Measurements from ENCODE around the gene TIFAB.
A peak's percentile ranks its signal among the peaks of the same experiment; 100 is the strongest.

TIFAB gene

GRCh38 chr5:135491552-135492318, 39.6 kb upstream of the TIFAB start:
- no peak overlapping the region for H3K4me3 ChIP-seq (ENCODE audit: low read depth, low read length)
- TF ChIP-seq, protein P1, sequence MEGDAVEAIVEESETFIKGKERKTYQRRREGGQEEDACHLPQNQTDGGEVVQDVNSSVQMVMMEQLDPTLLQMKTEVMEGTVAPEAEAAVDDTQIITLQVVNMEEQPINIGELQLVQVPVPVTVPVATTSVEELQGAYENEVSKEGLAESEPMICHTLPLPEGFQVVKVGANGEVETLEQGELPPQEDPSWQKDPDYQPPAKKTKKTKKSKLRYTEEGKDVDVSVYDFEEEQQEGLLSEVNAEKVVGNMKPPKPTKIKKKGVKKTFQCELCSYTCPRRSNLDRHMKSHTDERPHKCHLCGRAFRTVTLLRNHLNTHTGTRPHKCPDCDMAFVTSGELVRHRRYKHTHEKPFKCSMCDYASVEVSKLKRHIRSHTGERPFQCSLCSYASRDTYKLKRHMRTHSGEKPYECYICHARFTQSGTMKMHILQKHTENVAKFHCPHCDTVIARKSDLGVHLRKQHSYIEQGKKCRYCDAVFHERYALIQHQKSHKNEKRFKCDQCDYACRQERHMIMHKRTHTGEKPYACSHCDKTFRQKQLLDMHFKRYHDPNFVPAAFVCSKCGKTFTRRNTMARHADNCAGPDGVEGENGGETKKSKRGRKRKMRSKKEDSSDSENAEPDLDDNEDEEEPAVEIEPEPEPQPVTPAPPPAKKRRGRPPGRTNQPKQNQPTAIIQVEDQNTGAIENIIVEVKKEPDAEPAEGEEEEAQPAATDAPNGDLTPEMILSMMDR (IDR thresholded peaks at IDR 0.05; ENCODE audit: low read depth, low read length), result no peak

DNA sequence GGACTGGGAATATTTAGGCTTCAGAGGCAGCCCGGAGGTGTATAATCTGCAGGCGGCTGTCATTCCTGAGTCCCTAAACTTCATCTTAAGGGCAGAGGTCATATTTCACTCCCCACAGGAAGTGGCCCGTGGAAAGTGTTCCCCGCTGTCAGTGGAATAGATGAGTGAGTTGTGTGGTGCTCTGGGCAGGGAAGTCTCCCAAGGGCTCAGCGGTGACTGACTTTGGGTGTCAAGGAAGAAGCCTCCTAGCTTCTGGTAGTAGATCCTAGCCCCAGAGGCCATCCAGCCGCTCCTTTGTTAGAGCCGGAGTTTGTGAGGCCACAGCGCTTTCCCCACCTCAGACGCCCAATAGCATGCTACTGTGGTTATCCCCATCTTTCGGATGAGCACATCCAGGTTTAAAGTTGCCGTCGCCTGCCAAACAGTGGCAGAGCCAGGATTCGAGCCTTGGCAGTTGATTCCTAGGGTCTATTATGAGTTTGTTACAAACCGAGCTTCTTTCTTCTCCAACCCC, 38.9 kb upstream of the TIFAB start:
- no peak overlapping the region for H3K4me3 ChIP-seq (ENCODE audit: low read depth, low read length)
- TF ChIP-seq, protein P1 (IDR thresholded peaks at IDR 0.05; ENCODE audit: low read depth, low read length), result no peak

- no peak overlapping the region for H3K4me3 ChIP-seq (ENCODE audit: low read depth, low read length)
- TF ChIP-seq, protein P1 (IDR thresholded peaks at IDR 0.05; ENCODE audit: low read depth, low read length), result no peak
Measured at GRCh38 chr5:135490245-135491037, 38.3 kb upstream of the TIFAB start.

- TF ChIP-seq, protein P1 (IDR thresholded peaks at IDR 0.05; ENCODE audit: low read depth, low read length), result no peak
- H3K4me3 ChIP-seq (ENCODE audit: low read depth, low read length), result no peak overlapping the region
Measured at GRCh38 chr5:135489466-135490244, 37.5 kb upstream of the TIFAB start.

DNA sequence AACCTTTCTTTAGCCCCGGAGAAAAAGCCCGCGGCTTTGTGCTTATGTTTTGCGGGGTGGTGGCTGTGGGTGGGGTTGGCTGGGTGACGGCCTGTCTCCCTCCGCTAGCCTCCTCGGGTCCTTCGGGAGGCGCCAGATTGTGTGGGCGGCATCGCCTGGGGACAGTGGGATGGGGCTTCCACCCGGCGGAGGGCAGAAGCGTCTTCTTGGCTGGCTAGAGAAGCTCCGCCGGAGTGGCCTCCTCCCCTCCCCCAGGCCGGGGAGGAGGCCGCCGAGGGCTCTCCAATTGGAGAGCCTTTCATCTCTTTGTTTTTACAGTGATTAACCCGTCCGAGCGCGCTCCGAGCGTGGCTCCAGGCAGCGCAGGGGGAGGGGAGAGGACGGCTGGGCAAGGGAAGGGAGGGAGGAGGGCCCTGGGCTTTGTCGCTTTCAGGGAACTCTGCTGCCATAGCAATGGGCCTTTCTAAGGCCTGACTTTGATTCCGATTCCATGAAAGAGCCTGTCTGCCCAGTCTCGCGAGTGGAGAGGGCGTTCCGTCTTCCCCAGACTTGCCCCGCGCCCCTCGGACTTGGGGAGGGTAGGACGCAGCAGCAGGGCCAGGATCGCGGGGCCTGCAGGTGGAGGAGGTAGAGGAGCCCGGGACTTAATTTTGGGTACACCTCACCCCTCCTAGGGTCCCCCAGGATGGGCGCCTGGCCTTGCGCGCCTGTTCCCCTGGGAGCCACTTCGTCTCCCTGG, 36.7 kb upstream of the TIFAB start:
- TF ChIP-seq, protein P1 (IDR thresholded peaks at IDR 0.05; ENCODE audit: low read depth, low read length), result no peak
- H3K4me3 ChIP-seq (ENCODE audit: low read depth, low read length), result peak overlapping the region; percentile 59

GRCh38 chr5:135487839-135488514, 35.8 kb upstream of the TIFAB start:
- TF ChIP-seq, protein P1 (IDR thresholded peaks at IDR 0.05; ENCODE audit: low read depth, low read length), result no peak
- peak overlapping the region; percentile 59 for H3K4me3 ChIP-seq (ENCODE audit: low read depth, low read length)
